Left ventricle myocardium superior (tissue), 1 donor: ENCODE measurements around the gene LRRC17. TPM values are rescaled to one million over a fixed set of nuclear protein-coding genes. Genes with fewer than 3 reads are reported as not detected.
"Not testable (repeated sequence)": the region's sequence is repeated elsewhere in the genome, so short reads cannot be mapped to it uniquely, and the experiment has no call there.

Source experiments
- ATAC-seq: fragments of 200-7000 bp; cut with Tn5 transposase; one replicate; pipeline ENCODE4 v1.9.1; 2020; ENCODE audit warnings: mild to moderate bottlenecking, moderate library complexity
- DNase-seq: peaks from one replicate; pipeline ENCODE4 v3.0.0-alpha.2; 2020
- intact Hi-C: fragments of 100-400 bp; cut with micrococcal nuclease; formaldehyde crosslinking; loops from one replicate; pipeline ENCODE4 v1.11.0; 2022
- total RNA-seq: library from RNA; stranded (reverse); fragmentation: NEBNext Ultra II Directional; extraction: Animal tissue kit (Norgen Biotek cat#: 25700); gene quantifications from one replicate; pipeline ENCODE4 v1.2.1, GENCODE V29; 2021
- donor health status: DM: no; HTN: yes; CAD: no; lungs with severe emphysema.

Gene LRRC17
- total RNA-seq, 1 donor from 2014 or later: 1.9 TPM

DNA sequence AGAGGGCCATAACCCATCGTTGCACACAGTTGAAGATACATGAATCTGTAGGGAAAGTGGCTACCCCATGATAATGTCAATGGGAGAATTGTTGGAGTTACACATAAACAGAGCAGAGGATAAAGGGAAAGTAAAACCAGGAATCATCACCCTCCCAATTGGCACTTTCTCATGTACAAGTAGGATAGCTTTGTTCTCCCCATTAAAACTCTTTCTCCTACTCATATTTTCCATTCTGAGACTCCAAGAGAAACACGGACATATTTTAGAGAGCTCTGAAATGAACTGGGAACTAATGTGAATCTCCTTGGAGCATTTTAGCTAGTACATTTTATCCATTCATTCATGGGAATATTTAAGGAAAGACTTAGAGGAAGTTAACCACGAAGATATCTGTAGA, 17.2 kb upstream of the LRRC17 start:
- ATAC-seq (no peak), DNase-seq (no peak)
- intact Hi-C loops: no loop called here

DNA sequence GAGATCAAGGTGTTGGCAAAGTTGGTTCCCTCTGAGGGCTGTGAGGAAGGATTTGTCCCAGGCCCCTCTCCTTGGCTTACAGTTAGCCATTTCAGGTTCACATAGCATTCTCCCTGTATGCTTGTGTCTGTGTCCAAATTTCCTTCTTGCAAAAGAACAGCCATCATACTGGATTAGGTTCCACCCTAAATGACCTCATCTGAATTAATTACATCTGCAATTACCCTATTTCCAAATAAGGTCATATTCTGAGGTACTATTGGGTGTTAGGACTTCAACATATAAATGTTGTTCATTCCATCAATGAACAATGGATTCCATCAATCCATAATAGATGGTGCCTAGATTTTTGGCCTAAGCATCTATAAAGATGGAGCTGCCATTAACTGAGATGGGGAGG, 16.2 kb upstream of the LRRC17 start:
- no peak for ATAC-seq
- DNase-seq: no peak
- intact Hi-C loops: no loop called here

DNA sequence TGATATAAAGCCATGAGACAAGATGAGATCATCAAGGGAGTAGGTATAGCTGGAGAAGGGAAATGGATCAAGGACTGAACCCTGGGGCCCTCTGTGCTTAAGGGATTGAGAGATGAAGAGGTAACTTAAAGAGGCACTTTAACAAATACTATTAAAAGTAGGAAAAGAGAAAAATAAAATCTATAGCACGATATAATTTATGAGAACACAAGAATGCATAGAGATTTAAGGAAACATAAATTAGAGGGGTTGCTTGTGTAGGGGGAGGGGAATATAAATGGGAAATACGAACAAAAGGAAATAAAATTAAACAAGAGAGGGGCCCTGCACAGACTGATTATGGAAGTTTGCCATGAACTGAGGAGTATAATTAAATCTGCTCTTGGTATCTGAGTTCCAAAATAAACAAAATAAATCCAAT, 15.6 kb upstream of the LRRC17 start:
- ATAC-seq: no peak
- intact Hi-C loops: no loop called here
- no peak for DNase-seq

DNA sequence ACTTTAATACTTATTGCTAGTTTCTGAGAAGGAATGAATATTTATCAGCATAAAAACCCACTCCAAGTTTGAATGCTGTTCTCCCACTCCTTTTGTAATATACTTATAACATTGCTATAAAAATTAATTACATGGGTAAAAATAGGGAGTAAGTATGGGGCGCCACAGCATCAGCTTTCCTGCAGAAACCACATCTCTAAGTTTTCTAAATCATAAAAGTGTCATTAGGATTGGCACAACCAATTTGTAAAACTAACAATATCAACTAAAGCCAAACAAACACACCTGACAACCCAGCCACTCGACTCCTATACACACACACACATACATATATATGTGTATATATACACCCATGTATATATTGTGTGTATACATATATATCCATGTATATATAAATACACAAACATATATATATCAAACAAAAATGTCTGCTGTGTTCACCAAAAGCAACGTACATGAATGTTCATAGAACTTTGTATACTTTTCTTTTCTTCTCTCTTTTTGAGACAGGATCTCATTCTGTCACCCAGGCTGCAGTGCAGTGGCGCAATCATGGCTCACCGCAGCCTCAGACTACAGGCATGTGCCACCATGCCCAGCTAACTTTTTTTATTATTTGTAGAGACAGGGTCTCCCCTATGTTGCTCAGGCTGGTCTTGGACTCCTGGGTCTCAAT, 14.8 kb upstream of the LRRC17 start:
- no peak for DNase-seq
- intact Hi-C loops: no loop called here
- no peak for ATAC-seq

DNA sequence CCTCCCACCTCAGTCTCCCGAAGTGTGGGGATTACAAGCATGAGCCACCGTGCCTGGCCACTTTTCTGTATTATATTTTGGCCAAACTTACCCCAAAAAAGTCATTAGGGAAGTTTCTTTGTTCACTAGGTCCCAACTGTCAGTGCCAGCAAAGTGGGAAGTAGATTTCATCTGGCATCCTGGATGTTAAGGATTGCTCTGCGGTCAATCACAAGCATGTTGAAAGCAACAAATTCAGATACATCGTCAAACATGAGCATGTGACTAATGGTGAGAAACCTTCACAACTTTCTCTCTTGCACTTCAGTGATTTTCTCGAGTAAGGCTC, 14.3 kb upstream of the LRRC17 start:
- intact Hi-C loops: no loop called here
- DNase-seq (no peak), ATAC-seq (no peak)

DNA sequence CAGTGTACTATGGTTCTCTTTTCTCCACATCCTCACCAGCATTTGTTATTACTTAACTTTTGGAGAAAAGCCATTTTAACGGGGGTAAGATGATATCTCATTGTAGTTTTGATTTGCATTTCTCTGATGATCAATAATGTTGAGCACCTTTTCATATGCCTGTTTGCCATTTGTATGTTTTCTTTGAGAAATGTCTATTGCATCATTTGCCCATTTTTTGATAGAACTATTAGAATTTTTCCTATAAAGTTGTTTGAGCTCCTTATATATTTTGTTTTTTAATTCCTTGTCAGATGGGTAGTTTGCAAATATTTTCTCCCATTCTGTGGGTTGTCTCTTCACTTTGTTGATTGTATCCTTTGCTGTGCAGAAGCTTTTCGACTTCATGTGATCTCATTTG, 10.7 kb upstream of the LRRC17 start:
- ATAC-seq, intact Hi-C loops, DNase-seq: not testable (repeated sequence)

DNA sequence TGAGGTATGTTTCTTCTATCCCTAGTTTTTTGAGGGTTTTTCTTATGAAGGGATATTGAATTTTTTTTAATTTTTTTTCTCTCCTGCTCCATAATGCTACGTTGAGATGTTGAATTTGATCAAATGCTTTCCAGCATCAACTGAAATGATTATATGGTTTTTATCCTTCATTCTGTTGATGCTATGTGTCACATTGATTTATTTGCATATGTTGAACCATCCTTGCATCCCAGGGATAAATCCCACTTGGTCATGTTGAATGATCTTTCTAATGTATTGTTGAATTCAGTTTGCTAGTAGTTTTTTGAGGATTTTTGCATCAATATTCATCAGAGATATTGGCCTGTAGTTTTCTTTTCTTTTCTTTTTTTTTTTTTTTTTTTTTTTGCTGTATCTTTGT, 9.2 kb upstream of the LRRC17 start:
- intact Hi-C loops, DNase-seq, ATAC-seq: not testable (repeated sequence)

DNA sequence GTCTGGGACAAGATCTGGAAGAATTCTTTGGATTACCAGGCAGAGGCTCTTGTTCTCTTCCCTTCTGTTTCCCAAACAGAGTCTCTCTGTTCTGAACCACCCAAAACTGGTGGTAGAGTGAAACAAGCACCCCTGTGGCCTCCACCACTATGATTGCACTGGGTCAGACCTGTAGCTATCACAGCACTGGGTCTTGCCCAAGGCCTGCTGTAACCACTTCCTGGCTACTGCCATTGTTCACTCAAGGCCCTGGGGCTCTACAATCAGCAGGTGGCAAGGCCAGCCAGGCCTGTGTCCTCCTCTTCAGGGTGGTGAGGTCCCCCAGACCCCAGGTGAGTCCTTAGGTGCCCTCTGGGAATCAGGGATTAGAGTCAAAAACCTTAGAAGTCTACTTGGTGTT, 4.1 kb upstream of the LRRC17 start:
- intact Hi-C loops: no loop called here
- DNase-seq (no peak), ATAC-seq (no peak)

DNA sequence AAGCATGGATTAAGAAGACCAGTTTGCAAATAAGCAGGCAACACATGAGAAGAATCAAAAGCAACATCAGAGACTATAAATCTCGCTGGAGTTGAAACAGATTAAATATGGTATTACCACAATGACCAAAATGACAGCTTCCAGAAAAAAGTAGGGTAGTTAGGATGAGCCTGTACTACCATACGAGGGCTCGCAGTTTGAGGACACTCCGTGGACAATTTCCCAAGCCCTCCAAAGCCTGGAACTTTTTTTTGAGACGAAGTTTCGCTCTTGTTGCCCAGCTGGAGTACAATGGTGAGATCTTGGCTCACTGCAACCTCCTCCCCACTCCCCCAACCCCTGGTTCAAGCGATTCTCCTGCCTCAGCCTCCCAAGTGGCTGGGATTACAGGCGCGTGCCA, 1.0 kb downstream of the LRRC17 start:
- ATAC-seq: peak; percentile 21
- no peak for DNase-seq
- intact Hi-C loops: no loop called here

DNA sequence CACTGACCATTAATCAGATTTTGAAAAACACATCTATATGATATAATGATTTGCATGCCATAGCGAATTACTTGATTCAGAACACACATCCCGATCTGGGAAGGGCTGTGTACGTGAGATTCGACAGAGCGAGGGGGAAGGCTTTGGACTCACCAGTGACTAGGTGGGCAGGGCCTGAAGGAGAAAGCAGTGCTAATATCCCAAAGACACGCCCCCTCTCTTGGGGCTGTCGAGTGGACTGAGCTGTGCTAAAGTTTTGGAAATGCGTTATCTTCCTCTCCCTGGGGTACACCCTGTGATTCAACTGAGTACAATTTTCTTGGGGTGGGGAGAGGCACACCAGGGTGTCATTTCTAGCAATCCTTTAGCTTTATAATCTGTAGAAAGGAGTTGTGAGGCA, 1.8 kb downstream of the LRRC17 start:
- ATAC-seq (peak; percentile 93), DNase-seq (peak; percentile 72)
- intact Hi-C loops: no loop called here

DNA sequence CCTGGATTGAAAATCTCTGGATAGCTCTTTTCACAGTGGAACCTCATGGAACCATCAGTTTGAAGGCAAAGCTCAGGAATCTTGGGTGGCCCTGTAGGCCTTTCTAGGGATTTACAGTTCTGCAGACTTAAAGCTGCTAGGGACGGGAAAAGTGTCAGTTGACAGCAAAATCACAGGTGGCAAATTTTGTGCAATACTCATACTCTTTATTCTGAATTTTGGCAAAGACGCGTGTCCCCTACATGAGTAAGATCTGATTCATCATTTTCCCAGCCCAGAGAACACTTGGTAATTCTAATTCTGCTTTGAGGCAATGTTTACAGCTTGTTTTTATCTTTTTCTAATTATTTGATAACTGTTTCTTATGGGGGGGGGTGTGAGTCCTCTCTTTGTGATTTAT, 3.6 kb downstream of the LRRC17 start:
- ATAC-seq (peak; percentile 13), DNase-seq (no peak)
- intact Hi-C loops: no loop called here

DNA sequence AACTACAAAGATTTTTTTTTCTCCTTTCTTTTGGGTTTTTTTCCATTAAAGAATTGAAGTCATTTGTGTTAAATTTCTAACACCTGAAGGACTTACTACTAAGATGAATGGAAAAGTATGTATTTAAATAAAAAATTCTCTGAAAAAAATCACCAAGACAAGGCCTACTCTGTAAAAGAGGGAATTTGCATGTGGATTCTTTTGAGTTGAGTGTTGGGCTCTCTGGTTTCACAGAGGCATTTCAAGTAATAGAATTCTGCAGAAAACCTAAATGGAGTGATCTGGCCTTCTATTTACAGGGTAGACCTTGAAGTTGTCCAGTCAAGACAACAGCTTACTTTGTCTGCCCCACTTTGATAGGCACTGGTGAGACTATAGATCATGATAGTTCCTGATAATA, 4.1 kb downstream of the LRRC17 start:
- DNase-seq (no peak), ATAC-seq (no peak)
- intact Hi-C loops: no loop called here

DNA sequence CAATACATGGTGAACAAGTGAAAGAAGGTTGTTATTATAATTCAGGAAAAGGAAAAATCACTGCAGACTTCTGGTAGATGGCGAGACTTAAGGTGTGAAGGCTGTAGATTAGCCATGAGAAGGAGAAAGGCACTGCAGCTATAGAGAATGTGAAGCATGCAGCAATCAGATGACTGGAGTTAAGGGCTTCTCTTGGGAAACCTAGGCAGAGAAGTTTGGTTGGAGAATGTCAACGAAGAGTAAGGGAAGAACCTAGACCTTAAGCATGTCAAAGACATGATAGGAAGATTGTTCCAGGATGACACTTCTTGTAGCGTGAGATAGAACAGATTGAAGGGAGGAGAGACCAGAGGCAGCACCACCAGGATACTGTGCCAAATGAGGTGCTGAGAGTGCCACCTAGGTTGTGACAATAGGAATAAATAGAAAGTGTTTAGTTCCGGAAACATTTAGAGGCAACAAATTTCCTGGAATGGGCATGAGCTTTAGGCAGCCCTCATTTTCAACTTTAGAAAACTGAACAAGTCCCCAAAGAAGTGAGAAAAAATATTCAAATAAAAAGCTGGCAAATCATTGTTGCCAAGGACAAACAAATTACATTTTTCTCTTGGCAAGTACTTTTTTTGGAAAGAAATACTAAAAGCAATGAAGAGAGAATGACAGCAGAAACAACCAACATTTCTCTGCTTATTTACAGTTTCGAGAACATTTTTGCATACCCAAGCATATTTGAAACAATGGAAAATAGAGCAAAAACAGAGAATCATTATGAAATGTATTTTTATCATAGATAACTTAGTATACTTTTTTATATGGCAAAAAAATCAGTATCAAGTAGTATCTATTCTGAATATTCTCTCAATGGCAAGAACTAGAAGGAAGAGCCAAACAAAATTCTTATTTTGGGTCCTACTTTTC, 4.9 kb downstream of the LRRC17 start:
- ATAC-seq: no peak
- intact Hi-C loops: no loop called here
- no peak for DNase-seq

DNA sequence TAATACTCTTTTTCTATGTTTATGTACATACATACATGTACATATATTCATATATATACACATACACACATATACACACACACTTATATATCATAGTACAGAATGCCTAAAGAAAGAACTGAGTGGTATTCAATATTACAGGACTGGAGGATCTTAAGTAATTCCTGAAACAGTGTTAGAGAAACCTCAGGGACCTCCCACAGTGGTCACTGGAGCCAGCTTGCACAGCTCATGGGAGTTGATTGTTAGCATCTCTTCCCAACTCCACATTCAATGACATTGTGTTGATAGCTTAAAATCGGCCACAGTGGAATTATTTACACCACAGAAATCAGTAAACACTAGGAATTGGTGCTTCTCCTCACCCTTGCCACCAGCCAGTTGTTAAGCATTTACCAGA, 6.0 kb downstream of the LRRC17 start:
- ATAC-seq (no peak), DNase-seq (no peak)
- intact Hi-C loops: no loop called here

DNA sequence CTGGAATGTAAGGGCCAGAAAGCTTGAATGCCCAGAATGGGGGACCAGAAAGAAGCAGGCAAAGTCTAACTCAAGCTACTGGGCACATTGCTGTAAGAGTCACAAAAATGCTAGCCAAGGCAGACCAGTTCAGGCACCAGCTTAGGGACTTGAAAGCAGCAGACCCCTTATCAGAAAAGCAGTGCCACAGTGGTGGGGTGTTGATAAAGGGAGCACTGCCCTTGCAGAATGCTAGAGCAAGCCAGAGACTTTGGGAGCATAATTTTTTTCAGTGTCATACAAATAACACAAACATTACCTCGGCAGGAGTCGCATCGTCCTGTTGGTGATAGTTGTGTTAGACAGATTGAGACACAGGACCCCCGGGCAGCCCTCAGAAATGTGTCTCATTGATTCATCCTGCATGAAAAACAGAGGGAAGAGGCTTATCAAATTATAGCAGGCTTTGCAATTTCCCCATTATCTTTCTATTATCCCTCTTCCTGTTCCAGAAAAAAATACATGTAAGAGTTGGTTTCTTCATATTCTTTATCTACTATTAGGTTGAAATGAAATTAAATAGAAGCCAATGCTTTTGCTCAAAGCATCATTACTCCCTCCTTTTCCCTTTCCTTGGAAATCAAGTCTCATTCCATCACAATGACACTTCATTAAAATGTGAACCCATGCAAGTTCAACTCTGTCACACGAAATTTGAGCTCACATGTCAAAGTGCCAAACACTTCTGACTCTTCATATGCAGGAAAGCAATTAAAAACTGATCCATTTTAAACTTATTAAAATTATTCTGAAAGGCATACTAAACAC, 13.4 kb downstream of the LRRC17 start:
- DNase-seq (no peak), ATAC-seq (no peak)
- intact Hi-C loops: no loop called here

DNA sequence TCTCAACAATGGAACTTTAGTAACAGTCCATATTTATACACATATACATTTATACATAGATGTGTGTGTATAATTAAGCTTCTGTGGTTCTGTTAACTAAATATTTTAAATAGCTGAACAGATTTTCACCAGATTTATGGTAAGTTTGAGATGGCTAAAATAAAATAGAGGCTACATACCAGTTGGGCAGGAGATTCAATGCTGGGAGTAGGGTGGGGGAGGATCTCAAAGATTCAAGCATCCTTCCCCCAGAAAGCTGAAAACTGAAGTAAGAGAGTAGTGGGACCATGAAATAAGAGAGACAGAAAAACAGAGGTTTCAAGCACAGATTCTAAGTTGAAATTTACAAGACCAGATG, 14.0 kb downstream of the LRRC17 start:
- DNase-seq: no peak
- no peak for ATAC-seq

DNA sequence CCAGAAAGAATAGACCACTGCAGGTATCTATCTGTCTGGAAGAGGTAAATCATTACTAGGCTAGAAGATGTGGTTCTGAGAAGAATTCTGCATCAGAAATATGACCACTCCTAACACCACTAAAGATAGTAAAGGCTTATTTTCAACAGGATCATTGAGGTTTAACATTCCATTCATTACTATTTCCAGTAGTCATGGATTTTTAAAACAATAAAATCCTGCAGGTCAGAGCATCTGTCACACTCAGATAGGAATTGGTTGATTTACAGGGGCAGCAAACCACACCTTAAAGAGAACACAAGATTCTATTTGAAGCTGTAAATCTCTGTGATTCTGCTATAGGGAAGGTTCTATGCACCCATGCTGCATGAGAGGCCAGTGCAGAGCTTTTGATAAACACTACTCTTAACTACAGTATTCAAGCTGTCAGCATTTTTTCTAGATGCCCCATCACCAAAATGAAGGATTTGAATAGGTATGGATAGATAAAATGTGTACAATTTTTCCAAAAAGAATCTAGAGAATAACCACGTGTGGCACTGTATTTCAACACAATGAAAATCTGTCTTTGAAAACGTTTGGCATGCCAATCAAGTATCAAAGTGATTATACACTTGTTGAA, 14.6 kb downstream of the LRRC17 start:
- ATAC-seq (no peak), DNase-seq (no peak)

More for the DNA sequence above, 14.0 kb downstream of the LRRC17 start:
- intact Hi-C loops: no loop called here

DNA sequence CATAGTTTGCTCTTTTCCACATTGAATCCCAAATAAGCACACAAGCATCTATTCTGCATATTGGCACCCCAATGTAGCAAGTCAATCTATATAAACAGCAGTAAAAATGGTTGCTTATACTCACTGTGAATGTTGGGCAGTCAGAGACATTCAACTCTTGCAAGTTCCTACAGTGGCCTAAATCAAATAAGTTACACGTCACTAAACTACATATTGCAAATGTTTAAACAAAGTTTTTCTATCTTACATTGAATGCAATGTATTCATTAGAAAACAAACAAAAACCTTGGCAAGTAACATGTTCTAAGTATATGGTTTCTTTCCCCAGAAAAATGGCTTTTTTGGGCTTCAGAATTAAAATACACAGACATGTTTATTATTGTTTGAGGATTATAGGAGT, 19.0 kb downstream of the LRRC17 start:
- no peak for DNase-seq
- intact Hi-C loops: loop anchor here (5.0 kb wide), 1 partner anchor 1136 kb away; no protein-coding TSS in a partner anchor
- no peak for ATAC-seq

More for the DNA sequence above, 14.6 kb downstream of the LRRC17 start:
- intact Hi-C loops: no loop called here

DNA sequence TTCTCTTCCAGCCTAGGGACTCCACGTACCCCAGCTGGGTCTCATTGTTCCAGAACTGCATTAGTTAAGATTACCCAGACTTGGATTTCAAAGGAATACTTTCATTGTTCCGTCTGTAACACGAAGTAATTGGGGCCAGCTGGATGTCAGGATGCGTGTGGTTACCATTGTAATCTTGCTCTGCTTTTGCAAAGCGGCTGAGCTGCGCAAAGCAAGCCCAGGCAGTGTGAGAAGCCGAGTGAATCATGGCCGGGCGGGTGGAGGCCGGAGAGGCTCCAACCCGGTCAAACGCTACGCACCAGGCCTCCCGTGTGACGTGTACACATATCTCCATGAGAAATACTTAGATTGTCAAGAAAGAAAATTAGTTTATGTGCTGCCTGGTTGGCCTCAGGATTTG, 21.0 kb downstream of the LRRC17 start:
- ATAC-seq (peak; percentile 98), DNase-seq (peak; percentile 76)
- intact Hi-C loops: loop anchor here (5.0 kb wide), 1 partner anchor 1134 kb away; no protein-coding TSS in a partner anchor
